DMS153 treated with DMSO at 0.1 percent for 48 hours (cell line): Measurements from ENCODE around the gene TRPM3.

Source experiments
- DNase-seq: peaks from one replicate; lab custom pipeline; 2025; ENCODE audit not compliant: unreplicated experiment; lab: John Stamatoyannopoulos, UW

Gene TRPM3

GRCh38 chr9:70950270-70950669 lies 171.2 kb downstream of the TRPM3 start:
- DNase-seq = no peak

- no peak for DNase-seq
These were observed 172.2 kb downstream of the TRPM3 start for GRCh38 chr9:70949239-70949638.

GRCh38 chr9:70948744-70949143 lies 172.7 kb downstream of the TRPM3 start:
- DNase-seq = no peak

- DNase-seq = no peak
These were observed 173.9 kb downstream of the TRPM3 start for GRCh38 chr9:70947511-70947910.

GRCh38 chr9:70947086-70947485 lies 174.3 kb downstream of the TRPM3 start:
- no peak for DNase-seq

GRCh38 chr9:70945301-70945700 lies 176.1 kb downstream of the TRPM3 start:
- DNase-seq = no peak

- DNase-seq = no peak
These were observed 180.2 kb downstream of the TRPM3 start for GRCh38 chr9:70941191-70941590.

- no peak for DNase-seq
These were observed 180.8 kb downstream of the TRPM3 start for GRCh38 chr9:70940605-70941004.

GRCh38 chr9:70936536-70936935 lies 184.9 kb downstream of the TRPM3 start:
- no peak for DNase-seq

GRCh38 chr9:70935856-70936255 lies 185.6 kb downstream of the TRPM3 start:
- no peak for DNase-seq

GRCh38 chr9:70934642-70935041 lies 186.8 kb downstream of the TRPM3 start:
- DNase-seq = no peak

GRCh38 chr9:70933321-70933720 lies 188.1 kb downstream of the TRPM3 start:
- DNase-seq = no peak

- DNase-seq = no peak
These were observed 189.3 kb downstream of the TRPM3 start for GRCh38 chr9:70932097-70932496.

- no peak for DNase-seq
These were observed 193.9 kb downstream of the TRPM3 start for GRCh38 chr9:70927530-70927929.

GRCh38 chr9:70924895-70925547 lies 196.4 kb downstream of the TRPM3 start:
- DNase-seq = peak; percentile 12

GRCh38 chr9:70924380-70924779 lies 197.0 kb downstream of the TRPM3 start:
- DNase-seq = no peak

GRCh38 chr9:70923961-70924360 lies 197.5 kb downstream of the TRPM3 start:
- DNase-seq = no peak

GRCh38 chr9:70921136-70921535 lies 200.3 kb downstream of the TRPM3 start:
- DNase-seq = no peak

GRCh38 chr9:70917277-70917676 lies 204.1 kb downstream of the TRPM3 start:
- DNase-seq = no peak

GRCh38 chr9:70911791-70912190 lies 209.6 kb downstream of the TRPM3 start:
- DNase-seq = no peak

GRCh38 chr9:70910598-70910997 lies 210.8 kb downstream of the TRPM3 start:
- no peak for DNase-seq

- DNase-seq = no peak
These were observed 218.7 kb downstream of the TRPM3 start for GRCh38 chr9:70902692-70903131.

- no peak for DNase-seq
These were observed 219.2 kb downstream of the TRPM3 start for GRCh38 chr9:70902171-70902570.
